HG02610 (cell line): ENCODE results near the gene PRKAR1A.
A peak's percentile ranks its signal among the peaks of the same experiment; 100 is the strongest.
"Not testable (repeated sequence)": the region's sequence is repeated elsewhere in the genome, so short reads cannot be mapped to it uniquely, and the experiment has no call there.

Experiments used
- ATAC-seq: cut with Tn5 transposase; IDR thresholded peaks from one replicate; pipeline ENCODE4 v1.9.1; 2021; ENCODE audit warnings: mild to moderate bottlenecking, moderate library complexity; ENCODE audit not compliant: unreplicated experiment

The PRKAR1A gene

DNA sequence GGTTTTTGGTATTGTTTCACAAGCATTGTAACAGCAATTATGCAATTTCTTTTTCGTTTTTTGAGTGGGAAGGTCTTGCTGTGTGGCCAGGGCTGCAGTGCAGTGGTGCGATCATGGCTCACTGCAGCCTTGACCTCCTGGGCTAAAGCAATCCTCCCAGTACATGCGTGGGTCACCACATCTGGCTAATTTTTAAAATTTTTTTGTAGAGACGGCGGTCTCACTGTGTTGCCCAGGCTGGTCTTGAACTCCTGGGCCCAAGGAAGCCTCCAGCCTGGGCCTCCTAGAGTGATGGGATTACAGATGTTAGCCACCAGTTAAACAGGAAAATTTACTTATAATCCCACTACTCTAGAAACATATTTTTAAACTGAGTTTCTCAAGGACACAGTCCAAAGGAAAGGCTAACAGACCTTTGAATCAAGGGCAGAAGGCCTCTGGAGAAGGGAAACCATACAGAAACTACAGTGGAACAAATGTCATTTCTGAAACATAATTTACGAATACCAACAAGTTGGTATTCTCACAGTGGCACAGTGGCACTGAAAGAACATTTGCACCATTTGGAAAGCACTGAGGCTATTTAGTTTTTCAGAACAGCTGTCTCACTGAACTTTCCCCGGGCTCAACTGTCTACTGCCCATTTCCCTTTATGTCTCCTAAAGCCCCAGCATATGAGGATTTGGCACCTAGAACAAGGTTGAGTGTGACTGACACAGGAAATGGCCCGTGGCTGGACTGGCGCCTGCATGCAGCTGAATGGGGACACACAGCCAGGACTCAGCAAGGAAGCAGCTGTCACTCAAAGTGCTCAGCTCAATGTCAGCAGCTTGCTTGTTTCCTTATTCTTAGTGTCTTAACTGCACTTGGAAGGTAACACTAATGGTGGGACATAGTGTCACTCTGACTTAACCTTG, 2.8 kb upstream of the PRKAR1A start:
- no peak for ATAC-seq

GRCh38 chr17:68511254-68511670, 968 bp upstream of the PRKAR1A start:
- no peak for ATAC-seq

DNA sequence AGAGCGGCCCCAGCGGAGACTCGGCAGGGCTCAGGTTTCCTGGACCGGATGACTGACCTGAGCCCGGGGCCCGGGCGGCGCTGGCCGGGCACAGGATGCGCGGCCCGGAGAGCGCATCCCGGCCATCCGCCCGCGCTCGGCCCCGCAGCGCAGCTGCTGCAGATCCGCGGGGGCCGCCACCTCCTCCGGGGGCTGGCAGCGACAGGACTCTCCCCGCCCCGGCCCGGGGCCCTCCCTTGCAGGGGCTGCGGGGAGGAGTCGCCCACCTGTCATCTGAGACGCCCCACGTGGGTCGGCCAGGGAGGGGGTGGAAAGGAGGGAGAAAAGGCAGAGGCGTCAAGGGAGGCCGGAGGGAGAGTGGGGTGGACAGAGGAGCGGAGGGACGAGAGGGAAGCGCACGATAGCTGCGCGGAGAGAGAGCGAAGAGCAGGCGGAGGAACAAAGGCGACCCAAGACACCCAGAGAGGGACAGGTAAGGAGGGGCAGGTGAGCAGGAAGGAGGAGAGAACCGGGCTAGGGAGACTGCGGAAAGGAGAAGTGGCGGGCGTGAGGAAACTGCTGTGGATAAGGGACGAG, 471 bp upstream of the PRKAR1A start:
- ATAC-seq: peak; percentile 54

DNA sequence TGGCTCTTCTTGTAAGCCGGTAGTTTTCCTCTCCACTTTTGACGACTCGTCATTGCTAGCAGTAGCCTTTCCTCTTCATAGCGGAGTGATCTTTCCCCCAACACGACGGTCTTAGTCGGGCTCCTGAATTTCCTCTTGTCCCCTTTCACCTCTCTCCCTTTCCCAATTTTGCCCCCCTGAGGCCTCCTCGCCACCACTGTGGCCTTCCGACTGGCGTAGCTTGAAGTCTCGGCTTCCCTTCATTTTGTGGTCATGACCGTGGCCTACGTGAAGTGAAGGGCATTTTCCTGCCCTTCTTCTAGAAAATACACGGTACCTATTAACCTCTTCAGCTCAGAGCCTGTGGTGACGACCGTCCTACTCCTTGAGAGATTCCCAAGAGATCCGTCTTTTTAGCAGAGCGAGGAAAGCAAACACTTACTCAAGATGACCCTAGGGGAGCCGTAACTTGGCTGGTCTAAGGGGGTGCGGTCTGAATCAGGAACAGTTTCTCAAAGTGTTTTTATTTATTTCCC, 787 bp downstream of the PRKAR1A start:
- ATAC-seq: no peak

DNA sequence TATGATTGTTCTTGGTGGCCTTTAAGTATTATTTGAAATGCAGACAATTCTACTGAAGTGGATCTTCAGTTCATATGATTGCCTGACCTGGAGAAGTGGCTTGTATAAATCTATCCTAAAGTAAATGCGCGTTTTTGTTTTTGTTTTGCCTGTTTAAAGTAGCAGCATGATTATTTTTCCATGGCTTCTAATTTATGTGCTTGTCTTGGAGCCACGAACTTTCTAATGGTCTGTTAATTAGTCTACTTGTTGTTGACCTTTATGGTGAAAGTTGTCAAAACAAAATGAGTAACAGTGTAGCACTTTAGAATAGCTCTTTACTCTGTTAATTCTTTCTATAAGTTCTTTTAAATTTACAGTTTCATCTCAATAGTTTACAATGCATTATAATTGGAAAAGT, 1.7 kb downstream of the PRKAR1A start:
- no peak for ATAC-seq

DNA sequence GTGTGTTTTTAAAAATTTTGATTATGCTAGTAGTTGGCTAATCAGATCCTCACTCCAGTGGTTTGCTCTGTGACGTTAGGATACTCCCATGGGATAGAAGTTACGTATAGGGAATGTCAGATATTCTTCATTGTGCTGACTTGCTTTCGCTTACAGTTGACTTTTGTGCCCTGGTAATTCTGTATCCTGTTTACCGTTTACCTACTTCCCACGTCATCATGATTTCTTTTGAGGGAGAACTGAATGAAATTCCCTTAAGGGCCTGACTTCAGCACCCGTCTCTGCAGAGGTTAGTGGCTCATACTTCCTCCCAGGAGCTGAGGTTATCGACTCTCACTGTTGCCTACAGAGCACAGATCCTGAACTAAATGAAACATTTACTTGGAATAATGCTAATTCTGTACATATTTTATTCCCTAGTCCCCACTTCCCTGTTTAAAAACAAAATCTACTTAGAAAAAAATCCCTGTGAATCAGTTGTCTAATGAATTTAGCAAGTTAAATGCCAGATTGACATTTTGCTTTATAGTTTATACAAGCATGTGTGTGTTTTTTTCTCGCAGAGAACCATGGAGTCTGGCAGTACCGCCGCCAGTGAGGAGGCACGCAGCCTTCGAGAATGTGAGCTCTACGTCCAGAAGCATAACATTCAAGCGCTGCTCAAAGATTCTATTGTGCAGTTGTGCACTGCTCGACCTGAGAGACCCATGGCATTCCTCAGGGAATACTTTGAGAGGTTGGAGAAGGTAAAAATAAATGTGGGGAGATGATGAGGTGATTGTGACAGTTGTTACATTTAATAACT, 2.8 kb downstream of the PRKAR1A start:
- no peak for ATAC-seq

DNA sequence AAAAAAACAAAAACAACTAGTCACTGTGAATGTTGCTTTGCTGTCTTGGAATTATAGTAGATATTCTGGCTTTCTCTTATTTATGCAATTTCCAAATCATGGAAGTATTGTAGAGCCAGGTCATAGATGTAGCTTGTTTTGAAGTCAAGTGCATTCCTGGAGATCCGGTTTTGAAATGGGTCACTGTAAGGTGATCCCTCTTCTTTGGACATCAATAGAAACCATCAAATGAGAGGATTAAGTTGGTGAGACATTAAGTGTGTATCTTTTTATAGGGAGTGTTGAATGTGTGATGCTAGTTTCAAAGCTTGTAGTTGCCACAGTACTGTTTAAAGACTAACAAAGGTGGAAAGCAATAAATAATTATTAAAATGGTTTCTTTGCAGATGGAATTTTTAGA, 4.5 kb downstream of the PRKAR1A start:
- ATAC-seq: no peak

GRCh38 chr17:68517605-68518004, 5.4 kb downstream of the PRKAR1A start:
- ATAC-seq: not testable (repeated sequence)

DNA sequence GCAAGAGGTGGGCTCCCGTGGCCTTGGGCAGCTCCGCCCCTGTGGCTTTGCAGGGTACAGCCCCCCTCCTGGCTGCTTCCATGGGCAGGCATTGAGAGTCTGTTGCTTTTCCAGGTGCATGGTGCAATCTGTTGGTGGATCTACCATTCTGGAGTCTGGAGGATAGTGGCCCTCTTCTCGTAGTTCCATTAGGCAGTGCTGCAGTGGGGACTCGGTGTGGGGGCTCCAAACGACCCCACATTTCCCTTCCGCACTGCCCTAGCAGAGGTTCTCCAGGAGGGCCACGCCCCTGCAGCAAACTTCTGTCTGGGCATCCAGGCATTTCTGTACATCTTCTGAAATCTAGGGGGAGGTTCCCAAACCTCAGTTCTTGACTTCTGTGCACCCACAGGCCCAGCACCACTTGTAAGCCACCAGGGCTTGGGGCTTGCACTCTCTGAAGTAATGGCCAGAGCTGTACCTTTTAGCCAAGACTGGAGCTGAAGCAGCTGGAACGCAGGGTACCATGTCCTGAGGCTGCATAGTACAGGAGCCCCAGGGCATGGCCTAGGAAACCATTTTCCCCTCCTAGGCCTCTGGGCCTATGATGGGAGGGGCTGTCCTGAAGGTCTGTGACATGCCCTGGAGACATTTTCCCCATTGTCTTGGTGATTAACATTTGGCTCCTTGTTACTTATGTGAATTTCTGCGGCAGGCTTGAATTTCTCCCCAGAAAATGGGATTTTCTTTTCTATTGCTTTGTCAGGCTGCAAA, 6.0 kb downstream of the PRKAR1A start:
- no peak for ATAC-seq

- not testable (repeated sequence) for ATAC-seq
These were observed 6.8 kb downstream of the PRKAR1A start for GRCh38 chr17:68519051-68519450.

DNA sequence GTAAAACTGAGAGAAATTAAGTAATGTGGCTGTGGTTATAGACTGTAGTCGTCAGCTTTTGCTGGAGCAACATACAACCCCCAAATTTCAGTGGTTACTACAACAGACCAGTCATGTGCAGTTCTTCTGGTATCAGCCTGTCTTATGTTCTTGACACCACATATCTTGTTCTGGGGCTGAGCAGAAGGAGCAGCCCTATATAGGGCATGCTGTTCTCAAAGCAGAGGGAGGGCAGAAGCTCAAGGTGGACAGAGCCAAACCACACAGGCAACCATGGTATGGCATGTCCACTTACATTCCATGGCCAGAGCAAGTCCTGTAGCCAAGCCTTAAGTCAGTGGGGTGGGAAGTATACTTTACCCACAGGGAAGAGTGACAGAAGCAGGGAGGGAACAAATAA, 7.7 kb downstream of the PRKAR1A start:
- no peak for ATAC-seq

GRCh38 chr17:68522266-68522665, 10.0 kb downstream of the PRKAR1A start:
- ATAC-seq: no peak

DNA sequence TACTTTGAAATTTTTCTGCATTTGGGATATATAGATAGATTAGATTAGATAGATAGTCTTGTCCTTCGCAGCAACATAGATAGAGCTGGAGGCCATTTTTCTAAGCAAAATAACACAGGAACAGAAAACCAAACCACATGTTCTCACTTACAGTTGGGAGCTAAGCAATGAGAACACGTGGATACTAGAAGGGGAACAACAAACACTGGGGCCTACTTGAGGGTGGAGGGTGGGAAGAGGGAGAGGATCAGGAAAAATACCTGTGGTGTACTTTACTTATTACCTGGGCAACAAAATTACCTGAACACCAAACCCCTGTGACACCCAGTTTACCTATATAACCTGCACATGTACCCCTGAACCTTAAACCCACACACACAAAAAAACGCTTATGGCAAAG, 14.3 kb downstream of the PRKAR1A start:
- ATAC-seq: no peak

GRCh38 chr17:68527314-68527713, 15.1 kb downstream of the PRKAR1A start:
- ATAC-seq: no peak

DNA sequence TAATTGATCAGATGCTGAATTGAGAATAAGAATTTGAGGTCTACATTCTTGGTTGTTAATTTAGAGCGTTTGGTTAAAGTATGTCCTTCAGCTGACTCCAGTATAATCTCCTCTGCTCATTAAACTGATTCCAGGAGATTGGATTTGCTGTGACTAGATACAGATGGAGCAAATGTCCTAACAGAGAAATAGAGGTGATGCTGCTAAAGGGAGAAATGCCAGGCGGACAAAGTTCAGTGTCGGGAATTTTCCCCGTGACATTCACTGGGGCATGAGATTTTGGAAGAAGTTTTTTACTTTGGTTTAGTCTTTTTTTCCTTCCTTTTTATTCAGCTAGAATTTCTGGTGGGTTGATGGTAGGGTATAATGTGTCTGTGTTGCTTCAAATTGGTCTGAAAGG, 19.0 kb downstream of the PRKAR1A start:
- ATAC-seq: no peak

DNA sequence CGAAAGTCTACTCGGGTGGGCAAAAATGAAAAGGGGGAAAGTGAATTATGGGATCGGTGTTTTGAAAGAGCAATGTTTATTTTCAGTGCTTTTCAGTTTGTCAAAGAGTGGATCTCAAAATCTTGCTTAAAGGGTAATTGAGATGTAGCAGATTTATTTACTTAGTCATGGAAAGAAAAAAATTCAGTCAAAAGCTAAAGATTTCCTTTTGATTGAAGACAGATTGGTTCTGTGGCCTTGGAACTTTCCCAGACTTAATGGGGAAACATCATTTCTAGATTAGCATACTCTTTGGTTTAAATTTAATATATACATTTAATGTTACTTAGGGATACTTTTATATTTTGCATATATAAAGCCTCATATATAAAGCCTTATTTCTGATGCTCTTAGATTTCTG, 20.6 kb downstream of the PRKAR1A start:
- ATAC-seq: no peak

- ATAC-seq: no peak
These were observed 21.9 kb downstream of the PRKAR1A start for GRCh38 chr17:68533887-68534694.

GRCh38 chr17:68534695-68535088, 22.5 kb downstream of the PRKAR1A start:
- ATAC-seq: no peak

GRCh38 chr17:68535922-68536321, 23.7 kb downstream of the PRKAR1A start:
- no peak for ATAC-seq
